ENCODE measurements around the gene LRRIQ1. TPM values are rescaled to one million over a fixed set of nuclear protein-coding genes. Genes with fewer than 3 reads are reported as not detected.

LRRIQ1 gene
- total and polyA plus RNA-seq, 4 experiments from 2014 or later = not detected

- Mint-ChIP-seq H3K9me3 (peaks cover 0 to 13% (median 8%) of the 10 kb centered on the region in 8 donors), H3K4me3 (peak within 1 kb of the TSS; percentile 11 to 71 (median 56)), H3K36me3 (no peaks in the 10 kb centered on the region), H3K4me1 (peaks cover 0 to 11% (median 5%) of the 10 kb centered on the region in 4 donors), H3K27me3 (peaks cover 26 to 37% of the 10 kb centered on the region in 2 donors), H3K27ac (no peak within 1 kb of the TSS)
- no peak within 1 kb of the TSS for H3K4me3 ChIP-seq (ENCODE audit: low read length in 2 of 2)
- H3K4me1 ChIP-seq (ENCODE audit: insufficient read depth, low read length) = no peaks in the 10 kb centered on the region
- H3K27me3 ChIP-seq (ENCODE audit: insufficient read depth, low read length) = no peaks in the 10 kb centered on the region
- no peaks in the 10 kb centered on the region for H3K9me3 ChIP-seq (ENCODE audit: control insufficient read depth in 1 of 2, low read length in 2 of 2)
- intact Hi-C loops (cut with micrococcal nuclease) = no loop called here
- no peak within 1 kb of the TSS for H3K27ac ChIP-seq (ENCODE audit: low read depth, low read length)
- ChIA-PET CTCF (ENCODE audit: partially characterized antibody) (interaction anchor here (1.5 kb wide), 1 partner anchor 30 kb away, joined by 4 read pairs; no protein-coding TSS in a partner anchor), POLR2A (ENCODE audit: partially characterized antibody) (no interaction called here)
- no peaks in the 10 kb centered on the region for H3K36me3 ChIP-seq (ENCODE audit: insufficient read depth, low read length)
- no peak for DNase-seq
Measured at GRCh38 chr12:85280165-85280983, 244.2 kb downstream of the LRRIQ1 start, which contains the start of gene ALX1. Gene ALX1 (plus strand): TSS chr12:85280220. CDS start chr12:85280262, 42 bp downstream.

GRCh38 chr12:85280984-85281630, 245.0 kb downstream of the LRRIQ1 start:
- Histone ChIP-seq H3K4me1 (ENCODE audit: insufficient read depth, low read length) (no peaks in the 10 kb centered on the region), H3K27ac (ENCODE audit: low read depth, low read length) (no peak overlapping the region), H3K4me3 (ENCODE audit: low read length in 2 of 2) (no peak overlapping the region), H3K36me3 (ENCODE audit: insufficient read depth, low read length) (no peaks in the 10 kb centered on the region), H3K9me3 (ENCODE audit: control insufficient read depth in 1 of 2, low read length in 2 of 2) (no peaks in the 10 kb centered on the region), H3K27me3 (ENCODE audit: insufficient read depth, low read length) (no peaks in the 10 kb centered on the region)
- H3K4me3 Mint-ChIP-seq = peak overlapping the region in 3 of 8 donors; percentile 32 to 71 (median 43)
- H3K27ac Mint-ChIP-seq = no peak overlapping the region
- ChIA-PET POLR2A (ENCODE audit: partially characterized antibody) (no interaction called here), CTCF (ENCODE audit: partially characterized antibody) (interaction anchor here (1.5 kb wide), 1 partner anchor 29 kb away, joined by 4 read pairs; no protein-coding TSS in a partner anchor)
- H3K4me1 Mint-ChIP-seq = peaks cover 0 to 11% (median 5%) of the 10 kb centered on the region in 4 donors
- H3K36me3 Mint-ChIP-seq = no peaks in the 10 kb centered on the region
- intact Hi-C loops (cut with micrococcal nuclease) = no loop called here
- H3K27me3 Mint-ChIP-seq = peaks cover 25 to 33% of the 10 kb centered on the region in 2 donors
- no peak for DNase-seq
- H3K9me3 Mint-ChIP-seq = peaks cover 0 to 12% (median 8%) of the 10 kb centered on the region in 8 donors

- Histone ChIP-seq H3K27me3 (ENCODE audit: insufficient read depth, low read length) (no peaks in the 10 kb centered on the region), H3K4me3 (ENCODE audit: low read length in 2 of 2) (no peak overlapping the region), H3K36me3 (ENCODE audit: insufficient read depth, low read length) (no peaks in the 10 kb centered on the region), H3K4me1 (ENCODE audit: insufficient read depth, low read length) (no peaks in the 10 kb centered on the region), H3K27ac (ENCODE audit: low read depth, low read length) (no peak overlapping the region), H3K9me3 (ENCODE audit: control insufficient read depth in 1 of 2, low read length in 2 of 2) (no peaks in the 10 kb centered on the region)
- peaks cover 0 to 11% (median 5%) of the 10 kb centered on the region in 4 donors for H3K4me1 Mint-ChIP-seq
- H3K36me3 Mint-ChIP-seq = no peaks in the 10 kb centered on the region
- POLR2A ChIA-PET (ENCODE audit: partially characterized antibody) = no interaction called here
- H3K4me3 Mint-ChIP-seq = no peak overlapping the region
- CTCF ChIA-PET (ENCODE audit: partially characterized antibody) = interaction anchor here (1.5 kb wide), 1 partner anchor 28 kb away, joined by 4 read pairs; no protein-coding TSS in a partner anchor
- H3K9me3 Mint-ChIP-seq = peaks cover 0 to 12% (median 8%) of the 10 kb centered on the region in 8 donors
- intact Hi-C loops (cut with micrococcal nuclease) = no loop called here
- H3K27me3 Mint-ChIP-seq = peaks cover 21 to 28% of the 10 kb centered on the region in 2 donors
- no peak overlapping the region for H3K27ac Mint-ChIP-seq
- no peak for DNase-seq
Measured at GRCh38 chr12:85281636-85282312, 245.6 kb downstream of the LRRIQ1 start.

- DNase-seq = no peak
- no peaks in the 10 kb centered on the region for H3K36me3 Mint-ChIP-seq
- peaks cover 0 to 7% (median 5%) of the 10 kb centered on the region in 8 donors for H3K9me3 Mint-ChIP-seq
- Histone ChIP-seq H3K4me3 (ENCODE audit: low read length in 2 of 2) (no peak overlapping the region), H3K27me3 (ENCODE audit: insufficient read depth, low read length) (no peaks in the 10 kb centered on the region), H3K4me1 (ENCODE audit: insufficient read depth, low read length) (no peaks in the 10 kb centered on the region), H3K9me3 (ENCODE audit: control insufficient read depth in 1 of 2, low read length in 2 of 2) (no peaks in the 10 kb centered on the region), H3K27ac (ENCODE audit: low read depth, low read length) (no peak overlapping the region), H3K36me3 (ENCODE audit: insufficient read depth, low read length) (no peaks in the 10 kb centered on the region)
- H3K4me3 Mint-ChIP-seq = no peak overlapping the region
- H3K4me1 Mint-ChIP-seq = peaks cover 0 to 11% (median 5%) of the 10 kb centered on the region in 4 donors
- ChIA-PET POLR2A (ENCODE audit: partially characterized antibody) (no interaction called here), CTCF (ENCODE audit: partially characterized antibody) (no interaction called here)
- H3K27ac Mint-ChIP-seq = no peak overlapping the region
- H3K27me3 Mint-ChIP-seq = peaks cover 18 to 21% of the 10 kb centered on the region in 2 donors
- intact Hi-C loops (cut with micrococcal nuclease) = no loop called here
Measured at GRCh38 chr12:85283560-85283959, 247.4 kb downstream of the LRRIQ1 start.

Other genes with a start within 250 kb of the LRRIQ1 start
- not detected for gene SLC6A15, start 123.6 kb upstream of the LRRIQ1 start, total RNA-seq
- gene SLC6A15, start 123.6 kb upstream of the LRRIQ1 start, polyA plus RNA-seq = not detected
- gene TSPAN19, start 74 bp upstream of the LRRIQ1 start, total RNA-seq = not detected
- not detected for gene TSPAN19, start 74 bp upstream of the LRRIQ1 start, polyA plus RNA-seq
- gene ALX1, start 243.9 kb downstream of the LRRIQ1 start, total RNA-seq = not detected
- not detected for gene ALX1, start 243.9 kb downstream of the LRRIQ1 start, polyA plus RNA-seq